GM12874 (cell line): ENCODE measurements around the gene IL10RB.

ENCODE experiments used
- CTCF ChIP-seq: IDR thresholded peaks from 2 replicates; pipeline ENCODE4 v1.5.1; 2011; ENCODE audit warnings: low read depth, mild to moderate bottlenecking, control low read depth, low read length, moderate library complexity; ENCODE audit not compliant: insufficient read depth

The IL10RB gene

GRCh38 chr21:33299181-33299752 lies 33.1 kb downstream of the IL10RB start:
- TF ChIP-seq CTCF = peak; percentile 45; the same call in 1 of the 2 replicates

DNA sequence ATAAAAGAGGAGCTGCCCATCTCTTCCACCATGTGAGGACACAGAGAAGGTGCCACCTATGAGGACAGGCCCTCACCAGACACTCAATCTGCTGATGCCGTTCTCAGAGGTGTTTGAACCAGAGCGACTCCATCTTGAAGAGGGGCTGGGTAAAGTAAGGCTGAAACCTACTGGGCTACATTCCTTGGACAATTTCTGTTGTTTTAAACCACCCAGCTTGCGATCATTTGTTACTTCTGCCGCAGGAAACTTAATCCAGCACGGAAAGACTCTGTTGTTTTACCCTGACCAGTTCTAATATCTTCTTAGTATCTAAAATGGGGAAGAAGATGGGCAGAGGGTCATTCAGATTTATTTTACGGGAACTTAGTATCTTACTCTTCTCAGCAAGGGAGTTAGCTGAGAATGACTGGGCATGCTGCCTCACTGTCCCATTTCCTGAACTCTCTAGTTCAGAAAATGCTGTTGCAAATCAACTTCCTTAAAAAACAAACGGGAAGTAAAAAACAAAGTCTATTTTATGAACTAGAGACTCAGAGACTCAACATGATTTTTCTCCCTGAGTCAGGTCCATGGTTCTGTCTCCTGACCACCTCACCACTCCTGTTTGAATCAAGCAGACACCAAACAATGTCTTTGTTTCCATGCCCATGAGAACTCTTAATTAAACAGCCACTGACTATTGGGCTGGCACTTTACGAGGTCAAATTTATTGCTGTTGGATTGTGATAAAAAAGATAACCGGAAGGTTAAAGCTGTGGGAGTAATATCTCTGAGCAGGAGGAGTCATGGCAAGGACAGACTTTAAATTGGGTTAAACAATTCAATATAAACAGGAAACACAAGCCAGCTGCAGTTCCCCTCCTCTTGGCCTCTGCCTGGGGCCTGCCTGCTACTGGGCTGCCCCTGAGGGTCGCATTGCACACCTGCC lies 34.8 kb downstream of the IL10RB start:
- TF ChIP-seq CTCF = no peak

DNA sequence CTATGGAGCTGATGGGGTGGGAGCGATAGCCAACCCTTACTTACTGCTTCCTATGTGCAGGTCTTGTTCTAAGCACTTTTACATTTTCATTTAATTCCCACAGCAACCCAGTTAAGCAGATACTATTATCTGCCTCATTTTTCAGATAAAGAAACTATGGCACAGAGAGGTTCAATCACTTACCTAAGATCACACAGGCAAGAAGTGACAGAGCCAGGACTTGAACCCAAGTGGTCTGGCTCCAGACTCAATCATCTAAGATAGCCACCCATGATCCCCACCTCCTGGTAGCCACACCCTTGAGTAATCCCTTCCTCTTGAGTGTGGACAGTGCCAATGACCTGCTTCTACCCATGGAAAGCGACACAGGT lies 35.5 kb downstream of the IL10RB start:
- no peak for TF ChIP-seq CTCF

DNA sequence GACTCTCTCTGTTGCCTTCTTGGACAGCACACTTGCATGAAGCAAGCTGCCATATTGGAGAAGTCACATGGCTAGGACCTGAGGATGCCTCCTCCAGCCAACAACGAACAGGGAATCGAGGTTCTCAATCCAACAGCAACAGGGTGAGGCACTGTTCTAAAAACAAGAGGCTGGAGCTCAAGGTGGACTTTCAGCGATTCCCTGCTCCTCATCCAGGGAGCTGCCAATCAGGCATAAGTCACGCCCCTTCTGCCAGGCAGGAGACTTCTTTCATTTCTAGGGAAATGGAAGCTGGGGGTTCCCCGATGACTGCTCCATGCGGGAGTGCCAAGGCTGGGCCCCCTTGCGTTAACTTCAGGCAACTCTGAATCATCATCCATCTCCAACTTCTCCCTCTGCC lies 35.9 kb downstream of the IL10RB start:
- TF ChIP-seq CTCF = no peak

- no peak for TF ChIP-seq CTCF
Observed at GRCh38 chr21:33302796-33303195, 36.6 kb downstream of the IL10RB start.

DNA sequence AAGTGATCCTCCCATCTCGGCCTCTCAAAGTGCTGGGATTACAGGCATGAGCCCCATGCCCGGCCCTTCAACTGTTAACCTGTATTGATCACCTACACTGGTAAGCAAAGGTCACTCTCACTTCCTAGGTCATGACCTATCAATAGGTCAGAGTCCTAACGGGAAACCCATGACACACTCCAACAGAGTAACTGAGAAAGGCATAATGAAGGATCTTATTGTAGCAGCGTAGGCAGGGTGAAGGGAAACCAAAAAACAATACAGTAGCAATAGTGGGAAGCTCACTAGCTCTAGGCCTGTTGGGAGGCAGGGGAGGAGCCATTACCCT lies 39.1 kb downstream of the IL10RB start:
- no peak for TF ChIP-seq CTCF

- no peak for TF ChIP-seq CTCF
Observed at GRCh38 chr21:33305938-33306337, 39.8 kb downstream of the IL10RB start.
